ENCODE data around the gene CACNG3. TPM values are rescaled to one million over a fixed set of nuclear protein-coding genes. Genes with fewer than 3 reads are reported as not detected.

The CACNG3 gene
- total and polyA plus RNA-seq, 2 of the 13 experiments (the other 11 are each of a cell fraction or from before 2014, with no cell fraction given), result not detected

DNA sequence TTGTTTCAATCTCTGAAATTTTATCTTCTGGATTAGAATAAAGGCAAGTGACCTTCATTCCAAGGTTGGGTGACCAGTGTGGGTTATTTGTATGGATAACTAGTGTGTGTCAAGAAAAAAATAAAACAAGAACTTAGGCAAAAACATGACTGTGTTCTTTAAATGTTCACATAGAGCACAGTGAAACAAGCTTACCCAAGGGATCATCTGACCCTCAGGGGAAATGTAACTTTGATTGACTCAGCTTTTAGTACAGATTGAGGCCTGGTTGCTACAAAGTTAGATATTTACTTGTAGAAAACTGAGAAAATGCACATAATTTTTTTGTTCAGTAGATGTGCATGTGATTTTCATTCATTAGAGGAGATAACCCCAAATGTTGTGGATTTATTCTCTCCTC lies 6.7 kb downstream of the CACNG3 start (continued):
- TF ChIP-seq ZNF549 (CRISPR knock-in tag; IDR thresholded peaks at IDR 0.05), result no peak
- no peak for TF ChIP-seq KLF13 (CRISPR knock-in tag; IDR thresholded peaks at IDR 0.05)

DNA sequence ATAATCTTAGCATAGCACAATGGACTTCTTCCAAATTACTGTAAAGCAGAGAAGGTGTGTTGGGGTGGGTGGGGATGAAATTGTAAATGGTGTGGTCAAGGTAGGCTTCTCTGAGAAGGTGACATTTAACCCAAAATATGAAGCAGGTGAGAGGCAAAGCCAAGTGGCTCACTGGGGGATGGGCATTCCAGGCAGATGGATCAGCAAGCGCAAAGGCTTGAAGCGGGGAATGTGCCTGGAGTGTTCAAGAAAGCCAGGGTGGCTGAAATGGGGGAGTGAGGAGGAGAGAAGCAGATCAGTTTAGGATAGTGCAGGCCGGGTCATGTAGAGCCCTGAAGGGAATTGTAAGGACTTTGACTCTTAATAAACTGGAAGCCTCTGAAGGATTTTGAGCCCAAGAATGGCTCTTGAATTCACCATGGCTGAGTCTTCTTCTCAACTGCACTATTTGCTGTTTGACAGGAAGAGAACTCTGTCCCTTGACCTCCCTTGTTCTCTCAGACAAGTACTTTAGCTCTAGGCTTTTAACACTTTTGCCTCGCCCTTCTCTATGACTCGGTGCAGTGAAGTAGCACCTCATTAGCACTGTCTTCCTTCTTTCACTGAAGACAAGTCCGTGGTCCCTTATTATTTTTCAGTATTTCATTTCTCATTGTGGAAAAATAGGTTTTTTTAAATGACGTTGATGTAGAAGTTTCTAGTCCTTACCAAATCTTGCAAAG lies 14.7 kb downstream of the CACNG3 start:
- intact Hi-C loops (cut with micrococcal nuclease; ENCODE audit: unreplicated experiment), result no loop called here
- Histone ChIP-seq H3K79me2 (ENCODE audit: insufficient read depth, low read length) (no peaks in the 10 kb centered on the region), H3K4me2 (ENCODE audit: low read depth, low read length) (no peak overlapping the region), H2AFZ (ENCODE audit: low read length) (no peak overlapping the region), H3K27me3 (ENCODE audit: control insufficient read depth in 1 of 2, insufficient read depth in 2 of 2, low read length in 2 of 2) (0 out of 5 replicates have a peak, but pooled peaks cover 0 to 3% of the 10 kb centered on the region in 2 experiments), H3K27ac (ENCODE audit: extremely low read length, insufficient read depth, low read length) (no peak overlapping the region), H3K4me1 (ENCODE audit: insufficient read depth, low read length) (no peaks in the 10 kb centered on the region), H3K4me3 (replicated peaks in 1 of 3; ENCODE audit: insufficient read depth in 1 of 3, low read depth in 2 of 3, low read length in 3 of 3) (no peak overlapping the region), H3K9me3 (ENCODE audit: low read length) (no peaks in the 10 kb centered on the region), H4K20me1 (ENCODE audit: insufficient read depth, low read length) (no peaks in the 10 kb centered on the region), H3K36me3 (replicated peaks in 1 of 2; ENCODE audit: control insufficient read depth in 1 of 2, insufficient read depth in 2 of 2, low read length in 2 of 2) (no peaks in the 10 kb centered on the region), H3K9ac (ENCODE audit: insufficient read depth, low read depth, low read length) (no peak overlapping the region)
- no peak for ATAC-seq
- 15% methylated on average over 7 of the region's 7 CpGs for WGBS (ENCODE audit: low lambda C conversion rate)
- in situ Hi-C loops (cut with HindIII; ENCODE audit: extremely low pct_ligation_motif_present, low pct_unique_long_range_greater_than_20kb), result no loop called here
- no peak for FAIRE-seq
- no peak for DNase-seq (ENCODE audit: low spot score)
- TF ChIP-seq ELF3 (CRISPR knock-in tag; IDR thresholded peaks at IDR 0.05) (no peak), MYNN (CRISPR knock-in tag; IDR thresholded peaks at IDR 0.05; ENCODE audit: low read depth) (no peak), NR2F1 (CRISPR knock-in tag; IDR thresholded peaks at IDR 0.05) (no peak), ESRRA (CRISPR knock-in tag; IDR thresholded peaks at IDR 0.05; ENCODE audit: low read depth) (no peak), ZNF446 (CRISPR knock-in tag; IDR thresholded peaks at IDR 0.05) (no peak)
- TF ChIP-seq, protein P1, sequence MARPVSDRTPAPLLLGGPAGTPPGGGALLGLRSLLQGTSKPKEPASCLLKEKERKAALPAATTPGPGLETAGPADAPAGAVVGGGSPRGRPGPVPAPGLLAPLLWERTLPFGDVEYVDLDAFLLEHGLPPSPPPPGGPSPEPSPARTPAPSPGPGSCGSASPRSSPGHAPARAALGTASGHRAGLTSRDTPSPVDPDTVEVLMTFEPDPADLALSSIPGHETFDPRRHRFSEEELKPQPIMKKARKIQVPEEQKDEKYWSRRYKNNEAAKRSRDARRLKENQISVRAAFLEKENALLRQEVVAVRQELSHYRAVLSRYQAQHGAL (CRISPR knock-in tag; IDR thresholded peaks at IDR 0.05; ENCODE audit: not compliant biosample characterization), result no peak
- TF ChIP-seq, protein P2, sequence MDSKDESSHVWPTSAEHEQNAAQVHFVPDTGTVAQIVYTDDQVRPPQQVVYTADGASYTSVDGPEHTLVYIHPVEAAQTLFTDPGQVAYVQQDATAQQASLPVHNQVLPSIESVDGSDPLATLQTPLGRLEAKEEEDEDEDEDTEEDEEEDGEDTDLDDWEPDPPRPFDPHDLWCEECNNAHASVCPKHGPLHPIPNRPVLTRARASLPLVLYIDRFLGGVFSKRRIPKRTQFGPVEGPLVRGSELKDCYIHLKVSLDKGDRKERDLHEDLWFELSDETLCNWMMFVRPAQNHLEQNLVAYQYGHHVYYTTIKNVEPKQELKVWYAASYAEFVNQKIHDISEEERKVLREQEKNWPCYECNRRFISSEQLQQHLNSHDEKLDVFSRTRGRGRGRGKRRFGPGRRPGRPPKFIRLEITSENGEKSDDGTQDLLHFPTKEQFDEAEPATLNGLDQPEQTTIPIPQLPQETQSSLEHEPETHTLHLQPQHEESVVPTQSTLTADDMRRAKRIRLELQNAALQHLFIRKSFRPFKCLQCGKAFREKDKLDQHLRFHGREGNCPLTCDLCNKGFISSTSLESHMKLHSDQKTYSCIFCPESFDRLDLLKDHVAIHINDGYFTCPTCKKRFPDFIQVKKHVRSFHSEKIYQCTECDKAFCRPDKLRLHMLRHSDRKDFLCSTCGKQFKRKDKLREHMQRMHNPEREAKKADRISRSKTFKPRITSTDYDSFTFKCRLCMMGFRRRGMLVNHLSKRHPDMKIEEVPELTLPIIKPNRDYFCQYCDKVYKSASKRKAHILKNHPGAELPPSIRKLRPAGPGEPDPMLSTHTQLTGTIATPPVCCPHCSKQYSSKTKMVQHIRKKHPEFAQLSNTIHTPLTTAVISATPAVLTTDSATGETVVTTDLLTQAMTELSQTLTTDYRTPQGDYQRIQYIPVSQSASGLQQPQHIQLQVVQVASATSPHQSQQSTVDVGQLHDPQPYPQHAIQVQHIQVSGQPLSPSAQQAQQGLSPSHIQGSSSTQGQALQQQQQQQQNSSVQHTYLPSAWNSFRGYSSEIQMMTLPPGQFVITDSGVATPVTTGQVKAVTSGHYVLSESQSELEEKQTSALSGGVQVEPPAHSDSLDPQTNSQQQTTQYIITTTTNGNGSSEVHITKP (CRISPR knock-in tag; IDR thresholded peaks at IDR 0.05; ENCODE audit: low read depth), result no peak
- TF ChIP-seq, protein P3, sequence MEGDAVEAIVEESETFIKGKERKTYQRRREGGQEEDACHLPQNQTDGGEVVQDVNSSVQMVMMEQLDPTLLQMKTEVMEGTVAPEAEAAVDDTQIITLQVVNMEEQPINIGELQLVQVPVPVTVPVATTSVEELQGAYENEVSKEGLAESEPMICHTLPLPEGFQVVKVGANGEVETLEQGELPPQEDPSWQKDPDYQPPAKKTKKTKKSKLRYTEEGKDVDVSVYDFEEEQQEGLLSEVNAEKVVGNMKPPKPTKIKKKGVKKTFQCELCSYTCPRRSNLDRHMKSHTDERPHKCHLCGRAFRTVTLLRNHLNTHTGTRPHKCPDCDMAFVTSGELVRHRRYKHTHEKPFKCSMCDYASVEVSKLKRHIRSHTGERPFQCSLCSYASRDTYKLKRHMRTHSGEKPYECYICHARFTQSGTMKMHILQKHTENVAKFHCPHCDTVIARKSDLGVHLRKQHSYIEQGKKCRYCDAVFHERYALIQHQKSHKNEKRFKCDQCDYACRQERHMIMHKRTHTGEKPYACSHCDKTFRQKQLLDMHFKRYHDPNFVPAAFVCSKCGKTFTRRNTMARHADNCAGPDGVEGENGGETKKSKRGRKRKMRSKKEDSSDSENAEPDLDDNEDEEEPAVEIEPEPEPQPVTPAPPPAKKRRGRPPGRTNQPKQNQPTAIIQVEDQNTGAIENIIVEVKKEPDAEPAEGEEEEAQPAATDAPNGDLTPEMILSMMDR (CRISPR knock-in tag; IDR thresholded peaks at IDR 0.05), result no peak
- TF ChIP-seq, protein P4, sequence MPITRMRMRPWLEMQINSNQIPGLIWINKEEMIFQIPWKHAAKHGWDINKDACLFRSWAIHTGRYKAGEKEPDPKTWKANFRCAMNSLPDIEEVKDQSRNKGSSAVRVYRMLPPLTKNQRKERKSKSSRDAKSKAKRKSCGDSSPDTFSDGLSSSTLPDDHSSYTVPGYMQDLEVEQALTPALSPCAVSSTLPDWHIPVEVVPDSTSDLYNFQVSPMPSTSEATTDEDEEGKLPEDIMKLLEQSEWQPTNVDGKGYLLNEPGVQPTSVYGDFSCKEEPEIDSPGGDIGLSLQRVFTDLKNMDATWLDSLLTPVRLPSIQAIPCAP (CRISPR knock-in tag; IDR thresholded peaks at IDR 0.05; ENCODE audit: low read depth), result no peak
- no TSS peak for BruUV-seq (replicated peaks)
- ChIA-PET POLR2A (no interaction called here), CTCF (ENCODE audit: low intra/inter-chr PET ratio, low total read pairs) (no interaction called here)
